Brain microvascular endothelial cell (primary cell): ENCODE measurements around the gene TNRC6C.
A peak's percentile ranks its signal among the peaks of the same experiment; 100 is the strongest.

Source experiments
- DNase-seq: peaks from one replicate; pipeline ENCODE4 v3.0.0-alpha.2; 2020
- H3K27ac ChIP-seq: fragments of 250-450 bp; sonication (Bioruptor Pico); 2 replicates; pipeline ENCODE4 v1.5.1; 2020; ENCODE audit warnings: mild to moderate bottlenecking, moderate library complexity
- H3K27me3 ChIP-seq: fragments of 250-450 bp; sonication (Bioruptor Pico); replicated peaks from 2 replicates; pipeline ENCODE4 v1.5.1; 2020; ENCODE audit warnings: mild to moderate bottlenecking
- H3K36me3 ChIP-seq: fragments of 250-450 bp; sonication (Bioruptor Pico); replicated peaks from 2 replicates; pipeline ENCODE4 v1.5.1; 2020; ENCODE audit warnings: mild to moderate bottlenecking
- H3K4me3 ChIP-seq: 2 replicates; pipeline ENCODE4 v1.5.1; 2011; ENCODE audit warnings: low read depth, mild to moderate bottlenecking, control low read depth, low read length, moderate library complexity
- in situ Hi-C: cut with HindIII; loops from 2 replicates; pipeline ENCODE4 v1.10.0; 2017; ENCODE audit warnings: low sequenced_read_pairs, low pct_ligation_motif_present
- TF ChIP-seq, protein P1 (sequence below): IDR thresholded peaks from 2 replicates; pipeline ENCODE4 v1.5.1; 2011; ENCODE audit warnings: low read depth, mild to moderate bottlenecking, moderate library complexity, low read length, control low read depth, inconsistent platforms; ENCODE audit errors: missing control alignments

The TNRC6C gene

DNA sequence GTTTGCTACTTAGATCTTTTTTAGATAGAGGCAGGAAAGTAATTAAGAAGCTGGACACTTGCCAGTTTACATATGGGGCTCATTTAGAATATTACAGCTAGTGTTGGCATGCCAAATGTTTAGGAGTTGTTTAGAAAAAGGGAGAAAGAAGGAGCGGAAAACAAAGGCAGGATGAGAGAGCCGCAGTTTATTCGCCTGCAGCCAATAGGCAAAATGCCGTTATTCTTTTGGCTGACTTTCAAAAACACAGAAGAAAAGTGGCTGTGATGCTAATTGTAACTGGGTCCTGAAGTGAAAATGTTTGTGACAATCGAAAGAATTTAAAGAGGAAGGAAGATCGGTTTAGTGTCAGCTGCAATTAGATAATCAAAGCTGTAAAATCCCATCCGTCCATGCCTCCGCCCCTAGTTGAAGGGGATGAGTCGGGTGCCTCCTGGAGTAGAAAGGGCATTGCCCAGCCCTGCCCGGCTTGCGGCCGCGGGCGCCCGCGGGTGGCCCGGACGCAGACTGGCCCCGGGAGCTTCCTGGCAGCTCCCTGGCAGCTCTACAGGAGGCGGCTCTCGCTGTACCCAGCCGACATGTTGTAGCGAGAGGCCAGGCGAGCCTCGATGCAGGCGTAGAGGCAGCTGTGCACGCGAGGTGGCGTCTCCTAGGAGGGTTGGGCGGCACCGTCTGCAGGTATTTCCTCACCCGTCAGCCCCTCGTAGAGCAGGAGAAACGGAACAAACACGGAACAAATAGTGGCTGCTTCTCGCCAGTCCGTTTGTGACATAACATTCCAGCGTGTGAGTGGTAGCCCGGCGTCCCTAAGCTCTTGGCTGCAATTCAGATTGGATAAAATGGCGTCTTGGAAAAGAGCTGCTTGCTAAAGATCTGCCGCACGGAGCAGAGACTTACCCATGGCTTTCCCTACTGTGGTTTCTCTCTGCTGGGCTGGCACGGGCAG is 82.2 kb downstream of the TNRC6C start:
- in situ Hi-C loops, result no loop called here
- DNase-seq, result peak; percentile 43
- TF ChIP-seq, protein P1, sequence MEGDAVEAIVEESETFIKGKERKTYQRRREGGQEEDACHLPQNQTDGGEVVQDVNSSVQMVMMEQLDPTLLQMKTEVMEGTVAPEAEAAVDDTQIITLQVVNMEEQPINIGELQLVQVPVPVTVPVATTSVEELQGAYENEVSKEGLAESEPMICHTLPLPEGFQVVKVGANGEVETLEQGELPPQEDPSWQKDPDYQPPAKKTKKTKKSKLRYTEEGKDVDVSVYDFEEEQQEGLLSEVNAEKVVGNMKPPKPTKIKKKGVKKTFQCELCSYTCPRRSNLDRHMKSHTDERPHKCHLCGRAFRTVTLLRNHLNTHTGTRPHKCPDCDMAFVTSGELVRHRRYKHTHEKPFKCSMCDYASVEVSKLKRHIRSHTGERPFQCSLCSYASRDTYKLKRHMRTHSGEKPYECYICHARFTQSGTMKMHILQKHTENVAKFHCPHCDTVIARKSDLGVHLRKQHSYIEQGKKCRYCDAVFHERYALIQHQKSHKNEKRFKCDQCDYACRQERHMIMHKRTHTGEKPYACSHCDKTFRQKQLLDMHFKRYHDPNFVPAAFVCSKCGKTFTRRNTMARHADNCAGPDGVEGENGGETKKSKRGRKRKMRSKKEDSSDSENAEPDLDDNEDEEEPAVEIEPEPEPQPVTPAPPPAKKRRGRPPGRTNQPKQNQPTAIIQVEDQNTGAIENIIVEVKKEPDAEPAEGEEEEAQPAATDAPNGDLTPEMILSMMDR, result no peak
- Histone ChIP-seq H3K4me3 (peak overlapping the region; percentile 60), H3K27ac (peak overlapping the region; percentile 22), H3K27me3 (no peaks in the 10 kb centered on the region), H3K36me3 (no peaks in the 10 kb centered on the region)

DNA sequence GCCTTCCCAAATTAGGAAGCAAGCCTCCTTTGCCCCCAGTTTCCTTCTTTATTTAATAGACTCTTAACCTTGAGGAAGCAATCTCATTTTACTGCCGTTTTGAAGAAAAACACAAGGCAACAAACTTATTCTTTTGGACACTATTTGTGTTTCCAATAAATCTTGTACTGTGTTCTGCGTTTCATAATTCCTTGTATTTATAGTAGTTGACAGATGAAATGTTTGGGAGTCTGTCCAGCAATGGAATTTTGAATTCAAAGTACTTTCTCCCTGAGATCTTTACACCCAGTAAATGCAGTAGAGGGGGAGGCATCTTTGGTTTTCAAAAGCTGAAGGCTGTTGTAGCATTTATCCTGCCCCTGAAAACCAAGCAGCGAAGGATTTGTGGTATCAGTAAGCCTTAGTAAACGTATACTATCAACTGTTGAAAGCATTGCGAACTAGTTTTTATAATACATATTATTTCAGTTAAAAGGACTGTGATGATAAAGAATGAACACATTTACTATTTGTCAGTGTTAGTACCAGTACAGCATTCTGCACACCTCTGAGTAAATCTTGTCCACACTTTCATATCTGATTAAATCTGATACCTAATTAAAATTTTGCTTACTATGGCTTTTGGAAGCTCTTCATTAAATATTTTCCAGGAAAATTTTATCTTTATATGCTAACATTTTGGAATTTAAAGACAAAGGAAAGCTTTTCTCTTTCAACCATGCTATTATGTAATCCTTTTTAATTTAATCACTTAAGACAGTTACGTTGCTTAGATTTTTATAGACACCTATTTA is 83.1 kb downstream of the TNRC6C start:
- in situ Hi-C loops, result no loop called here
- H3K4me3 ChIP-seq, result peak overlapping the region; percentile 60

DNA sequence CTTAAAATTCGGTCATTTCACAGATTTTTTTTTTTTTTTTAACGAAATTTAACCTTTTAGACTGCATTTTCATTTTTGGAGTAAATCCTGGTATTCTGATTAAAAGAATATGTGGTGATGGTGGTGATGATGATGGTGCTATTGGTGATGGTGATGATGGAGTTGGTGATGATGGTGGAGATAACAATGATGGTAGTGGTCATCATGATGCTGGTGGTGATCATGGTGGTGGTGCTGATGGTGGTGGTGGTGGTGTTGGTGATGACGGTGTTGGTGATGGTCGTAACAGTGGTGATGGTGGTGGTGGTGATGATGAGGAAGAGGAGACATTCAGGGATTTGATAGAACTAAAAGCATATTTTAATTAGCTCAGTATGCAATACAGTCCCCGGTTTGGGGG is 84.0 kb downstream of the TNRC6C start:
- DNase-seq, result no peak
- Histone ChIP-seq H3K36me3 (no peaks in the 10 kb centered on the region), H3K4me3 (no peak overlapping the region), H3K27me3 (no peaks in the 10 kb centered on the region), H3K27ac (no peak overlapping the region)
- TF ChIP-seq, protein P1, result no peak
- in situ Hi-C loops, result no loop called here

More for the DNA sequence above, 83.1 kb downstream of the TNRC6C start:
- Histone ChIP-seq H3K36me3 (no peaks in the 10 kb centered on the region), H3K27me3 (no peaks in the 10 kb centered on the region), H3K27ac (peak overlapping the region; percentile 22)
- DNase-seq, result no peak
- TF ChIP-seq, protein P1, result no peak

DNA sequence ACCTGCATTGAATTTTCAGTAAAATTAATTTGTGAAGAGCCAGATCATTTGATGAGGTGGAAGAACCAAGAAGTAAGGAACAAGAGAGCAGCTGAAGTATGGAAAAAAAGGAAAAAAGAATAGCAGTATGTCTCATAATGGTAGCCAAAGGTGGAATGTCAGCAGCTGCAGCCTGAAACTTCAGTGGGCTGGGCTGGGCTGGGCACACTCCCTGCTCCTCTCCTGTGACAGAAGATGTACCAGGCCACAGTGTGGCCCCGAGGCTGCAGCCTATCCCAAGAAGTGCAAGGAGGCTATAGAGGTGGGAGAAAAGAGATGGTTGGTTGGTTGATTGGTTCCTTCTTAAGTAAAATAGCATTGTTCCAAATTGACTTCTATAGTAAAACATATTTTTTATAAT is 84.5 kb downstream of the TNRC6C start:
- no peak for DNase-seq
- in situ Hi-C loops, result no loop called here
- no peak overlapping the region for H3K4me3 ChIP-seq
- no peaks in the 10 kb centered on the region for H3K36me3 ChIP-seq
- TF ChIP-seq, protein P1, result no peak
- H3K27ac ChIP-seq, result no peak overlapping the region
- H3K27me3 ChIP-seq, result no peaks in the 10 kb centered on the region

DNA sequence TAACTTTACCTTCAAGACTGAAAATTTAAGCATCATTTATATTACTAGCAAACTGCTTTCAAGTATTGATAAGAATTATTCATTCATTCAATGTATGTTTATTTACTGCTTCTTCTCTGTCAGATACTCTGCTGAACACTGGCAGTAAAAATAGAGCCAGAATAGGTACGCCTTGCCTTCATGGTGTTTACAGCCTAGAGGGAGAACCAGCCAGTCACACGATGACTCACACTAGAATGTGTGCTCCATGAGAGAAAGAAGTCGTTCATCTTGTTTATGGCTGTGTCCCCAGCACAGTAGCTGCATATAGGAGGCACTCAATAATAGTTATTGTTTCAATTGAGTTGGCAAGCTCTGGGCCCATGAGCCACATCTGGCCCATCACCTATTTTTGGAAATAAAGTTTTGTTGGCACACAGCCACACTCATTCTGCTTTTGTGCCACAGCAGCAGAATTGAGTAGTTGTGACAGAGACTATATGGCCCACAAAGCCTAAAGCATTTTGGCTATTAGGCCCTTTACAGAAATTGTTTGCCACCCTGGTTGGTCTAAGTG is 85.9 kb downstream of the TNRC6C start:
- Histone ChIP-seq H3K27ac (no peak overlapping the region), H3K27me3 (no peaks in the 10 kb centered on the region), H3K4me3 (no peak overlapping the region), H3K36me3 (peaks cover 1% of the 10 kb centered on the region)
- TF ChIP-seq, protein P1, result no peak
- no peak for DNase-seq
- in situ Hi-C loops, result no loop called here
